DMS153 treated with DMSO at 0.1 percent for 48 hours (cell line): ENCODE results near the gene PRR5.

Experiments used
- DNase-seq: peaks from one replicate; lab custom pipeline; 2025; ENCODE audit not compliant: unreplicated experiment; lab: John Stamatoyannopoulos, UW

PRR5 gene

GRCh38 chr22:44754998-44755397 lies 53.0 kb downstream of the PRR5 start:
- DNase-seq = no peak

GRCh38 chr22:44755417-44755816 lies 53.4 kb downstream of the PRR5 start:
- no peak for DNase-seq

GRCh38 chr22:44755956-44756361 lies 54.0 kb downstream of the PRR5 start:
- DNase-seq = no peak

GRCh38 chr22:44758344-44758973 lies 56.5 kb downstream of the PRR5 start:
- no peak for DNase-seq

- DNase-seq = no peak
Observed at GRCh38 chr22:44759001-44759400, 57.0 kb downstream of the PRR5 start.

- no peak for DNase-seq
Observed at GRCh38 chr22:44759430-44760310, 57.7 kb downstream of the PRR5 start.

- DNase-seq = no peak
Observed at GRCh38 chr22:44760476-44760875, 58.5 kb downstream of the PRR5 start.

- no peak for DNase-seq
Observed at GRCh38 chr22:44761025-44761424, 59.0 kb downstream of the PRR5 start.

- no peak for DNase-seq
Observed at GRCh38 chr22:44764373-44764772, 62.4 kb downstream of the PRR5 start.

GRCh38 chr22:44764974-44765373 lies 63.0 kb downstream of the PRR5 start:
- no peak for DNase-seq

- DNase-seq = no peak
Observed at GRCh38 chr22:44765571-44766285, 63.7 kb downstream of the PRR5 start.

- no peak for DNase-seq
Observed at GRCh38 chr22:44773082-44773481, 71.1 kb downstream of the PRR5 start.

- DNase-seq = no peak
Observed at GRCh38 chr22:44775862-44776261, 73.9 kb downstream of the PRR5 start.

GRCh38 chr22:44776605-44777363 lies 74.8 kb downstream of the PRR5 start:
- no peak for DNase-seq

GRCh38 chr22:44777364-44777755 lies 75.4 kb downstream of the PRR5 start:
- no peak for DNase-seq

GRCh38 chr22:44780876-44781449 lies 79.0 kb downstream of the PRR5 start:
- no peak for DNase-seq

GRCh38 chr22:44782363-44782963 lies 80.5 kb downstream of the PRR5 start:
- DNase-seq = no peak

- no peak for DNase-seq
Observed at GRCh38 chr22:44783091-44783490, 81.1 kb downstream of the PRR5 start.

- DNase-seq = no peak
Observed at GRCh38 chr22:44783581-44783980, 81.6 kb downstream of the PRR5 start.

GRCh38 chr22:44786136-44786535 lies 84.1 kb downstream of the PRR5 start:
- no peak for DNase-seq
